ENCODE measurements around the gene CTNND2. TPM values are rescaled to one million over a fixed set of nuclear protein-coding genes. Genes with fewer than 3 reads are reported as not detected.
"Not testable (repeated sequence)": the region's sequence is repeated elsewhere in the genome, so short reads cannot be mapped to it uniquely, and the experiment has no call there.

CTNND2 gene
- total RNA-seq, 1 experiment from 2014 or later = 1.6 TPM

GRCh38 chr5:11467588-11467987, 436.7 kb downstream of the CTNND2 start:
- DNase-seq (ENCODE audit: low spot score) = no peak

- no peak for DNase-seq (ENCODE audit: low spot score)
Measured at GRCh38 chr5:11459716-11460115, 444.5 kb downstream of the CTNND2 start.

- DNase-seq (ENCODE audit: low spot score) = no peak
Measured at GRCh38 chr5:11455505-11455904, 448.7 kb downstream of the CTNND2 start.

GRCh38 chr5:11452852-11453251, 451.4 kb downstream of the CTNND2 start:
- DNase-seq (ENCODE audit: low spot score) = peak; percentile 19

GRCh38 chr5:11449966-11450365, 454.3 kb downstream of the CTNND2 start:
- DNase-seq (ENCODE audit: low spot score) = no peak

GRCh38 chr5:11449217-11449616, 455.0 kb downstream of the CTNND2 start:
- no peak for DNase-seq (ENCODE audit: low spot score)

- no peak for DNase-seq (ENCODE audit: low spot score)
Measured at GRCh38 chr5:11443831-11444230, 460.4 kb downstream of the CTNND2 start.

- DNase-seq (ENCODE audit: low spot score) = no peak
Measured at GRCh38 chr5:11432116-11432515, 472.1 kb downstream of the CTNND2 start.

- DNase-seq (ENCODE audit: low spot score) = no peak
Measured at GRCh38 chr5:11429254-11429653, 475.0 kb downstream of the CTNND2 start.

GRCh38 chr5:11427569-11427968, 476.7 kb downstream of the CTNND2 start:
- no peak for DNase-seq (ENCODE audit: low spot score)

GRCh38 chr5:11426442-11426841, 477.8 kb downstream of the CTNND2 start:
- DNase-seq (ENCODE audit: low spot score) = no peak

- no peak for DNase-seq (ENCODE audit: low spot score)
Measured at GRCh38 chr5:11422342-11422741, 481.9 kb downstream of the CTNND2 start.

GRCh38 chr5:11420969-11421368, 483.3 kb downstream of the CTNND2 start:
- no peak for DNase-seq (ENCODE audit: low spot score)

GRCh38 chr5:11415751-11416150, 488.5 kb downstream of the CTNND2 start:
- no peak for DNase-seq (ENCODE audit: low spot score)

- DNase-seq (ENCODE audit: low spot score) = not testable (repeated sequence)
Measured at GRCh38 chr5:11414732-11415131, 489.5 kb downstream of the CTNND2 start.

- no peak for DNase-seq (ENCODE audit: low spot score)
Measured at GRCh38 chr5:11411621-11412020, 492.6 kb downstream of the CTNND2 start.

- DNase-seq (ENCODE audit: low spot score) = no peak
Measured at GRCh38 chr5:11407556-11408145, 496.6 kb downstream of the CTNND2 start.

GRCh38 chr5:11400316-11400715, 503.9 kb downstream of the CTNND2 start:
- no peak for DNase-seq (ENCODE audit: low spot score)

- no peak for DNase-seq (ENCODE audit: low spot score)
Measured at GRCh38 chr5:11398728-11399127, 505.5 kb downstream of the CTNND2 start.

- no peak for DNase-seq (ENCODE audit: low spot score)
Measured at GRCh38 chr5:11397549-11397948, 506.7 kb downstream of the CTNND2 start.

GRCh38 chr5:11396917-11397316, 507.3 kb downstream of the CTNND2 start:
- DNase-seq (ENCODE audit: low spot score) = no peak

GRCh38 chr5:11394933-11395332, 509.3 kb downstream of the CTNND2 start:
- no peak for DNase-seq (ENCODE audit: low spot score)

- no peak for DNase-seq (ENCODE audit: low spot score)
Measured at GRCh38 chr5:11390291-11390767, 513.9 kb downstream of the CTNND2 start.

- DNase-seq (ENCODE audit: low spot score) = no peak
Measured at GRCh38 chr5:11387382-11387781, 516.9 kb downstream of the CTNND2 start.

All from H4 (cell line).